Skeletal muscle cell (primary cell): Measurements from ENCODE around the gene TMEM217.
"Not testable (repeated sequence)": the region's sequence is repeated elsewhere in the genome, so short reads cannot be mapped to it uniquely, and the experiment has no call there.

Experiments
- DNase-seq: peaks from one replicate; pipeline ENCODE4 v3.0.0-alpha.2; 2010; ENCODE audit warnings: low read depth
- H3K4me3 ChIP-seq: 2 replicates; pipeline ENCODE4 v1.5.1; 2011; ENCODE audit warnings: low read depth, mild to moderate bottlenecking, control low read depth, low read length, moderate library complexity

Gene TMEM217

GRCh38 chr6:37194886-37195285 lies 63.1 kb downstream of the TMEM217 start:
- DNase-seq, H3K4me3 ChIP-seq: not testable (repeated sequence)

GRCh38 chr6:37192666-37193065 lies 65.3 kb downstream of the TMEM217 start:
- H3K4me3 ChIP-seq, result no peak overlapping the region
- DNase-seq, result no peak

GRCh38 chr6:37190159-37190535 lies 67.8 kb downstream of the TMEM217 start:
- DNase-seq, result no peak
- no peak overlapping the region for H3K4me3 ChIP-seq

GRCh38 chr6:37188962-37189510 lies 68.9 kb downstream of the TMEM217 start:
- no peak for DNase-seq
- H3K4me3 ChIP-seq, result no peak overlapping the region

GRCh38 chr6:37187321-37188022 lies 70.5 kb downstream of the TMEM217 start:
- DNase-seq, result no peak
- no peak overlapping the region for H3K4me3 ChIP-seq

GRCh38 chr6:37185949-37186720 lies 71.8 kb downstream of the TMEM217 start:
- not testable (repeated sequence) for H3K4me3 ChIP-seq, DNase-seq

- no peak for DNase-seq
- no peak overlapping the region for H3K4me3 ChIP-seq
Measured at GRCh38 chr6:37182736-37183590, 75.0 kb downstream of the TMEM217 start.

GRCh38 chr6:37180610-37181009 lies 77.3 kb downstream of the TMEM217 start:
- not testable (repeated sequence) for DNase-seq, H3K4me3 ChIP-seq

GRCh38 chr6:37180075-37180474 lies 77.9 kb downstream of the TMEM217 start:
- no peak overlapping the region for H3K4me3 ChIP-seq
- DNase-seq, result no peak

GRCh38 chr6:37177935-37178517 lies 79.9 kb downstream of the TMEM217 start:
- no peak for DNase-seq
- no peak overlapping the region for H3K4me3 ChIP-seq

- no peak for DNase-seq
Measured at GRCh38 chr6:37177077-37177934, 80.6 kb downstream of the TMEM217 start.

GRCh38 chr6:37176268-37177076 lies 81.5 kb downstream of the TMEM217 start:
- no peak overlapping the region for H3K4me3 ChIP-seq
- DNase-seq, result no peak

More at GRCh38 chr6:37177077-37177934, 80.6 kb downstream of the TMEM217 start:
- no peak overlapping the region for H3K4me3 ChIP-seq

- no peak for DNase-seq
- H3K4me3 ChIP-seq, result no peak overlapping the region
Measured at GRCh38 chr6:37175332-37176267, 82.3 kb downstream of the TMEM217 start.

GRCh38 chr6:37174515-37175331 lies 83.2 kb downstream of the TMEM217 start:
- no peak overlapping the region for H3K4me3 ChIP-seq
- DNase-seq, result no peak

GRCh38 chr6:37174196-37174514 lies 83.8 kb downstream of the TMEM217 start:
- DNase-seq, result no peak
- H3K4me3 ChIP-seq, result no peak overlapping the region
